Measurements from ENCODE around the gene CTSZ. TPM values are rescaled to one million over a fixed set of nuclear protein-coding genes. Genes with fewer than 3 reads are reported as not detected.

The CTSZ gene
- total and polyA plus RNA-seq, 2 of the 8 experiments (the other 6 are each of a cell fraction or from before 2014, with no cell fraction given), result 32.8 to 34.0 TPM

GRCh38 chr20:58992911-58993310 is 14.1 kb downstream of the CTSZ start (continued):
- no peak for TF ChIP-seq CHD7 (IDR thresholded peaks at IDR 0.05; ENCODE audit: insufficient replicate concordance, low read length)
- no peak for TF ChIP-seq BRCA1 (IDR thresholded peaks at IDR 0.05; ENCODE audit: low read depth, low read length)
- no peak for TF ChIP-seq MAFK (IDR thresholded peaks at IDR 0.05; ENCODE audit: low read depth, low read length)
- TF ChIP-seq HDAC2 (IDR thresholded peaks at IDR 0.05; ENCODE audit: borderline replicate concordance in 1 of 2, low read depth in 2 of 2, low read length in 2 of 2), result no peak
- TF ChIP-seq CREB1 (IDR thresholded peaks at IDR 0.05), result no peak
- TF ChIP-seq ZNF274 (IDR thresholded peaks at IDR 0.05; ENCODE audit: borderline replicate concordance, extremely low read depth, low read length), result no peak

Measured in H1 (cell line).